Osteocyte (in vitro differentiated cells): Measurements from ENCODE around the gene TM9SF4. TPM values are rescaled to one million over a fixed set of nuclear protein-coding genes. Genes with fewer than 3 reads are reported as not detected.

Source experiments
- DNase-seq: peaks from one replicate; pipeline ENCODE4 v3.0.0; 2021; ENCODE audit warnings: mixed read lengths; ENCODE audit not compliant: unreplicated experiment; ENCODE audit errors: extremely low spot score
- H3K27ac Mint-ChIP-seq: one replicate; pipeline ENCODE4 v1.8.0; 2021; ENCODE audit warnings: mild to moderate bottlenecking, mixed read lengths; ENCODE audit not compliant: unreplicated experiment
- H3K27me3 Mint-ChIP-seq: one replicate; pipeline ENCODE4 v1.8.0; 2021; ENCODE audit warnings: mixed read lengths; ENCODE audit not compliant: unreplicated experiment
- H3K36me3 Mint-ChIP-seq: one replicate; pipeline ENCODE4 v1.8.0; 2021; ENCODE audit warnings: mixed read lengths; ENCODE audit not compliant: unreplicated experiment
- H3K4me1 Mint-ChIP-seq: one replicate; pipeline ENCODE4 v1.8.0; 2021; ENCODE audit warnings: mixed read lengths; ENCODE audit not compliant: unreplicated experiment
- H3K4me3 Mint-ChIP-seq: one replicate; pipeline ENCODE4 v1.8.0; 2021; ENCODE audit warnings: mild to moderate bottlenecking, moderate library complexity, mixed read lengths; ENCODE audit not compliant: unreplicated experiment
- H3K9me3 Mint-ChIP-seq: one replicate; pipeline ENCODE4 v1.8.0; 2021; ENCODE audit warnings: mixed read lengths; ENCODE audit not compliant: unreplicated experiment
- total RNA-seq: library from RNA; stranded (reverse); gene quantifications from 2 replicates; pipeline ENCODE4 v1.2.1, GENCODE V29; 2021
- TF ChIP-seq, protein P1 (sequence below): fragments of 200-600 bp; sonication (generic); IDR thresholded peaks from 2 replicates; pipeline ENCODE4 v1.5.0; 2021; ENCODE audit warnings: antibody characterized with exemption, mild to moderate bottlenecking, moderate library complexity

The TM9SF4 gene
- total RNA-seq, 1 donor from 2014 or later, result 64.4 TPM

DNA sequence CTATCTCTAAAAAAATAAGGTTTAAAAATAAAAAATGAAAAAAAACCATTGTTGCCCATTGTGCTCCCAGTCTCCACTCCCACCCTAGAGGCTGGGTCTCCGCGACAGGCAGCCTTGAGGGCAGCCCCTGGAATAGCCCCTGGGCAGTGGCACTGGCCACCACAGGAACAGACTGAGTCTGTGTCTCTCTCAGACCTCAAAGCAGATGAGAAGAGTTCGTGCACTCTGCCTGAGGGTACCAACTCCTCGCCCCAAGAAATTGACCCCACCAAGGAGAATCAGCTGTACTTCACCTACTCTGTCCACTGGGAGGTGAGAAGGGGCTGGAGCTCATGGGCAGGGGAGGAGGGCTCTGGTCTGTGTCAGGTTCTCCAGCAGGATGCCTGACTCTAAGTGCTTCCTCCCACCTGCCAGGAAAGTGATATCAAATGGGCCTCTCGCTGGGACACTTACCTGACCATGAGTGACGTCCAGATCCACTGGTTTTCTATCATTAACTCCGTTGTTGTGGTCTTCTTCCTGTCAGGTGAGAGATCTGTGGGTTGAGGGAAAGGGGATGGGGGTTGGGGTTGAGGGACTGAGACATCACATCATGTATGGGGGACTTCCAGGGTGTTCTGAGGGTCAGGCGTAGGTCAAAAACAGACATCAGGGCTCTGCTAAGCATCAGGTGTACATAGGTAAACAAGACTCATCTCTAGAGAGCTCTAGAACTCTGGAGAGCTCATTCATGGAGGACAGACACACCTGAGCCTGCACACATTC lies 35.6 kb downstream of the TM9SF4 start:
- H3K4me1 Mint-ChIP-seq, result no peaks in the 10 kb centered on the region
- no peak overlapping the region for H3K27ac Mint-ChIP-seq
- no peaks in the 10 kb centered on the region for H3K9me3 Mint-ChIP-seq
- peaks cover 54% of the 10 kb centered on the region for H3K36me3 Mint-ChIP-seq
- no peaks in the 10 kb centered on the region for H3K27me3 Mint-ChIP-seq
- TF ChIP-seq, protein P1, sequence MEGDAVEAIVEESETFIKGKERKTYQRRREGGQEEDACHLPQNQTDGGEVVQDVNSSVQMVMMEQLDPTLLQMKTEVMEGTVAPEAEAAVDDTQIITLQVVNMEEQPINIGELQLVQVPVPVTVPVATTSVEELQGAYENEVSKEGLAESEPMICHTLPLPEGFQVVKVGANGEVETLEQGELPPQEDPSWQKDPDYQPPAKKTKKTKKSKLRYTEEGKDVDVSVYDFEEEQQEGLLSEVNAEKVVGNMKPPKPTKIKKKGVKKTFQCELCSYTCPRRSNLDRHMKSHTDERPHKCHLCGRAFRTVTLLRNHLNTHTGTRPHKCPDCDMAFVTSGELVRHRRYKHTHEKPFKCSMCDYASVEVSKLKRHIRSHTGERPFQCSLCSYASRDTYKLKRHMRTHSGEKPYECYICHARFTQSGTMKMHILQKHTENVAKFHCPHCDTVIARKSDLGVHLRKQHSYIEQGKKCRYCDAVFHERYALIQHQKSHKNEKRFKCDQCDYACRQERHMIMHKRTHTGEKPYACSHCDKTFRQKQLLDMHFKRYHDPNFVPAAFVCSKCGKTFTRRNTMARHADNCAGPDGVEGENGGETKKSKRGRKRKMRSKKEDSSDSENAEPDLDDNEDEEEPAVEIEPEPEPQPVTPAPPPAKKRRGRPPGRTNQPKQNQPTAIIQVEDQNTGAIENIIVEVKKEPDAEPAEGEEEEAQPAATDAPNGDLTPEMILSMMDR, result no peak
- H3K4me3 Mint-ChIP-seq, result no peak overlapping the region
- DNase-seq, result no peak

DNA sequence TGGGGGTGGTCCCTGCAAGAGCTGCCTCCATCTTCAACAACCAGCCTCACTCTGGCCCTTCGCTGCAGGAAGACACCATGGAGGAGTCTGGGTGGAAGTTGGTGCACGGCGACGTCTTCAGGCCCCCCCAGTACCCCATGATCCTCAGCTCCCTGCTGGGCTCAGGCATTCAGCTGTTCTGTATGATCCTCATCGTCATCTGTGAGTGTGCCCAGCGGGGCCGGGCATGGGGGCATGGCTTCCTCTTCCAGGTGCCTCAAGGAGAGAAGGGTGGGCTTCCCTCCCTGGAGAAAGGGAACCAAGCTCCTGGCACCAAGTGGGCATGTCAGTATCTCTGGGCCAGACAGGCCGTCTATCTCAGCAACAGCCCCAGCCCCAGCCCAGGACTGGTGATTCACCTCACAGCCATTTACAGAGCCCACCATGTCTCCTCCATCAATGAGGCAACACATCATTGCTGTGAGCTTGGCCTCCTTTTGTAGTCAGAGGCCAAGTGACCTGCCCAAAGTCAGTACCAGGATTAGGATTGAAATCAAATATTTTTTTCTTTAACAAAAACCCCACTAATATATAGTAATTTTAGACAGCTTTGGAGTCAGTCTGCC lies 40.2 kb downstream of the TM9SF4 start:
- TF ChIP-seq, protein P1, result no peak
- Mint-ChIP-seq H3K9me3 (no peaks in the 10 kb centered on the region), H3K27me3 (no peaks in the 10 kb centered on the region), H3K27ac (no peak overlapping the region), H3K4me3 (no peak overlapping the region), H3K36me3 (peaks cover 50% of the 10 kb centered on the region), H3K4me1 (no peaks in the 10 kb centered on the region)
- no peak for DNase-seq

DNA sequence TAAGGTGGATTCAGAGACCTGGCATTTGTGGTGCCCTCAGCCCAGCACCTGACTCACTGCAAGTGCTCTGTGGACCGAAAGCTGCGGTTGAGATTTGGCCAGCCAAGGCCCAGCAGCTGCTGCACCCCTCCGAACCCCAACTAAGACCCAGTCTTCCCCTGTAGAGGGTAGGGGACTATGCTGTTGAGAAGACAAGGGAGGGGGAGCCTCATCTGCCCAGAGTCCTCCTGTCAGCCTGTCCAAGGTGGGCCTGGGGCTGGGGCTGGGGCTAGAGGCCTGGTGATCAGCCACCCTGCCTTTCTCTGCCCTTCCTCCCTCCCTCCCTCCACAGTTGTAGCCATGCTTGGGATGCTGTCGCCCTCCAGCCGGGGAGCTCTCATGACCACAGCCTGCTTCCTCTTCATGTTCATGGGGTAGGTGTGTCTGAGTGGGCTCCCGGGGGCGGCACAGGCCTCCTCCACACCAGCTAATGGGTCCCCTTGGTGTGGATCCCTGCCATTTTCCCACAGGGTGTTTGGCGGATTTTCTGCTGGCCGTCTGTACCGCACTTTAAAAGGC lies 40.9 kb downstream of the TM9SF4 start:
- no peaks in the 10 kb centered on the region for H3K27me3 Mint-ChIP-seq
- H3K27ac Mint-ChIP-seq, result no peak overlapping the region
- TF ChIP-seq, protein P1, result no peak
- H3K36me3 Mint-ChIP-seq, result peaks cover 47% of the 10 kb centered on the region
- no peaks in the 10 kb centered on the region for H3K9me3 Mint-ChIP-seq
- no peak overlapping the region for H3K4me3 Mint-ChIP-seq
- no peak for DNase-seq
- peaks cover 3% of the 10 kb centered on the region for H3K4me1 Mint-ChIP-seq

DNA sequence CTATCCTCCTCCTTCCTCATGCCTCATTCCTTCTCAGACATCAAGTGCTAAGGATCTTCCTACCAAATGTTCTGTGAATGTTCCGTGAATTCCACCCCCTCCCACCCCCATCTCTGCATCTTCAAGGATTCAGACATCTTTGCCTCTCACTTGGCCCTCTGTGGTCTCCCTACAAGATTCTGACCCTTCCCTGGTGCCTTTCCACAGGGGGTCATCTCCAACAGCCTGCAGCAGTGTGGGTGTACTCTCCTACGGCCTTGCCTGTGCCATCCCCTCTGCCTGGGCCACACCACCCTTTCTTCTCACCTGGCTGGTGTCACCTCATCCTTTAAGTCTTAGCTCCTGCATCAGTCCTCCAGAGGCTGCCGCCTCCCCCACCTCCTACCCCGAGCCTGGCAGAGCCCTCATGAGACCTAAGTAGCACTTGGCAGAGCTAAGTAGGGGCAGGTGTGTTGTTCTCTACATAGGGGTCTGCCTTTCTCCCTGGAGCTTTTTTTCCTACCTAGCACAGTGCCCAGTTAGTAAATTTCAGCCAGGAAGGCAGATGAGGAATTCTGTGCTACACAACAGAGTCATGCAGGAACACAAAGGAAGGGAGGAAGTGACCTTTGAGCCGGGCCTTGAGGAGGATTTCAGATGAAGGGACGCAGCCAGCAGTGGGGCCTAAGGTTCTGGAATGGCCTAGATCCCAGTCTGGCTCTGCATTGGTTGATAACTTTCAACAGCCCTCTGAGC lies 43.1 kb downstream of the TM9SF4 start:
- Mint-ChIP-seq H3K4me1 (peaks cover 3% of the 10 kb centered on the region), H3K9me3 (no peaks in the 10 kb centered on the region), H3K27me3 (no peaks in the 10 kb centered on the region), H3K36me3 (peaks cover 35% of the 10 kb centered on the region), H3K27ac (no peak overlapping the region), H3K4me3 (no peak overlapping the region)
- TF ChIP-seq, protein P1, result no peak
- no peak for DNase-seq
